ENCODE data around the gene TAC3. TPM values are rescaled to one million over a fixed set of nuclear protein-coding genes. Genes with fewer than 3 reads are reported as not detected.

TAC3 gene
- total RNA-seq, 1 experiment from 2014 or later: not detected

DNA sequence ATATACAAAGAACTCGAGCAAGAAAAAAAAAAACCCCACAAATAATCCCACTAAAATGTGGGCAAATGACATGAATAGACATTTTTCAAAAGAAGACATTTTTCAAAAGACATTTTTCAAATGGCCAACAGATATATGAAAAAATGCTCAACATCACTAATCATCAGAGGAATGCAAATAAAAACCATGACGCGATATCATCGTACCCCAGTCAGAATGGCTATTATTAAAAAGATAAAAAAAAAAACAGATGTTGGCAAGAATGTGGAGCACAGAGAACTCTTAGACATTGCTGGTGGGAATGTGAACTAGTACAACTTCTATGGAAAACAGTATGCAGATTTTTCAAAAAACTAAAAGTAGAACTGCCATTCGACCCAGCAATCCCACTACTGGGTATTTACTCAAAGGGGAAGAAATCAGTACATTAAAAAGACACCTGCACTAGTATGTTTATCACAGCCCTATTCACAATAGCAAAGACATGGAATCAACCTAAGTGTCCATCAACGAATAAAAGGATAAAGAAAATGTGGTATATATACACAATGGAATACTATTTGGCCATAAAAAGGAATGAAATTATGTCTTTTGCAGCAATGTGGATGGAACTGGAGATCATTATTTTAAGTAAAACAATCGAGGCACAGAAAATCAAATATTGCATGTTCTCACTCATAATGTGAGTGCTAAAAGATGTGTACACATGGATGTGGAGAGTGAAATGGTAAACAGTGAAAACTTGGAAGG lies 26.3 kb downstream of the TAC3 start:
- H3F3A ChIP-seq (ENCODE audit: low read length, unreplicated experiment): no peaks in the 10 kb centered on the region
- H3K4me2 ChIP-seq (ENCODE audit: low read length): no peak overlapping the region
- BruUV-seq (replicated peaks): no TSS peak
- CTCF ChIA-PET: no interaction called here
- H4K20me1 ChIP-seq (ENCODE audit: low read length): no peaks in the 10 kb centered on the region
- peaks cover 17% of the 10 kb centered on the region for H3K4me1 ChIP-seq (ENCODE audit: insufficient read depth, low read length)
- no peak overlapping the region for H2AFZ ChIP-seq (ENCODE audit: low read length)
- DNase-seq (no peak), ATAC-seq (no peak)
- no peak overlapping the region for H3K27ac ChIP-seq (ENCODE audit: low read length)
- H3K9me3 ChIP-seq (ENCODE audit: low read length): no peaks in the 10 kb centered on the region
- TF ChIP-seq EZH2 (IDR thresholded peaks at IDR 0.05; ENCODE audit: low read length, unreplicated experiment): no peak
- no peak for TF ChIP-seq EZH2phosphoT487 (IDR thresholded peaks at IDR 0.05; ENCODE audit: borderline replicate concordance, low read length)
- TF ChIP-seq, protein P1, sequence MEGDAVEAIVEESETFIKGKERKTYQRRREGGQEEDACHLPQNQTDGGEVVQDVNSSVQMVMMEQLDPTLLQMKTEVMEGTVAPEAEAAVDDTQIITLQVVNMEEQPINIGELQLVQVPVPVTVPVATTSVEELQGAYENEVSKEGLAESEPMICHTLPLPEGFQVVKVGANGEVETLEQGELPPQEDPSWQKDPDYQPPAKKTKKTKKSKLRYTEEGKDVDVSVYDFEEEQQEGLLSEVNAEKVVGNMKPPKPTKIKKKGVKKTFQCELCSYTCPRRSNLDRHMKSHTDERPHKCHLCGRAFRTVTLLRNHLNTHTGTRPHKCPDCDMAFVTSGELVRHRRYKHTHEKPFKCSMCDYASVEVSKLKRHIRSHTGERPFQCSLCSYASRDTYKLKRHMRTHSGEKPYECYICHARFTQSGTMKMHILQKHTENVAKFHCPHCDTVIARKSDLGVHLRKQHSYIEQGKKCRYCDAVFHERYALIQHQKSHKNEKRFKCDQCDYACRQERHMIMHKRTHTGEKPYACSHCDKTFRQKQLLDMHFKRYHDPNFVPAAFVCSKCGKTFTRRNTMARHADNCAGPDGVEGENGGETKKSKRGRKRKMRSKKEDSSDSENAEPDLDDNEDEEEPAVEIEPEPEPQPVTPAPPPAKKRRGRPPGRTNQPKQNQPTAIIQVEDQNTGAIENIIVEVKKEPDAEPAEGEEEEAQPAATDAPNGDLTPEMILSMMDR (conservative IDR thresholded peaks at IDR 0.05; ENCODE audit: low read depth, low read length): no peak
- no peaks in the 10 kb centered on the region for H3K9me2 ChIP-seq (replicated peaks; ENCODE audit: low read length)
- no peaks in the 10 kb centered on the region for H3K79me2 ChIP-seq (ENCODE audit: low read length)
- H3K27me3 ChIP-seq (ENCODE audit: low read length): no peaks in the 10 kb centered on the region
- intact Hi-C loops (cut with micrococcal nuclease): no loop called here
- no peak overlapping the region for H3K9ac ChIP-seq (ENCODE audit: low read length)
- H3K36me3 ChIP-seq (ENCODE audit: low read depth, low read length): no peaks in the 10 kb centered on the region
- POLR2A ChIA-PET (ENCODE audit: unreplicated experiment): no interaction called here
- H3K4me3 ChIP-seq (ENCODE audit: low read length): no peak overlapping the region

DNA sequence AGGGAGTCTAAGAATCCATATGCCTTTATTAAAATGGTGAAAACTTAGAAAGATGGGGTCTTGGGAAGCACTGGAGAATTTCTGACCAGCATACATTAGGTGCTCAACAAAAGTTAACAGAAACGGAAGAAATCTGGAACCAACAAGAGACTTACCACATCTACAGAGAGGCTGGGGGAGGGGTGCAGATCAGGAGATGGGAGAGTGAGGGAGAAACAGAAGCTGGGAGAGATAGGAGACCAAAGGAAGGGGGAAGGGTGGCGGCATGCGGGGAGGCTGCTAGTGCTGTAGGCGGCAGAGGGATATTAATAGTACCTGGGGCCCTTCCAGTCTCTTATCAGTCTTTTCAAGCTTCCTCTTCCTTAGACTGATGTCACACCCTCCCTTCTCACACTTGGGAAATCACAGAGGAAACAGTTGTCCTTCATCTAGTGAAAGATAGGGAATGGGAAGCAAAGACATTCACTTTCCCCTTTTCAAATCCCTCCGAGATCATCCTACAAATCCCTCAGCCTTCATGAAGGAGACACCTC lies 28.1 kb downstream of the TAC3 start:
- ChIA-PET CTCF (interaction anchor here (0.6 to 1.2 kb wide), 6 partner anchors 14 to 352 kb away, joined by 3 to 13 read pairs (median 4); partner anchors contain the start of gene HSD17B6), POLR2A (ENCODE audit: unreplicated experiment) (no interaction called here)
- H2AFZ ChIP-seq (ENCODE audit: low read length): no peak overlapping the region
- TF ChIP-seq EZH2phosphoT487 (IDR thresholded peaks at IDR 0.05; ENCODE audit: borderline replicate concordance, low read length): no peak
- no peak for TF ChIP-seq EZH2 (IDR thresholded peaks at IDR 0.05; ENCODE audit: low read length, unreplicated experiment)
- TF ChIP-seq, protein P1 (conservative IDR thresholded peaks at IDR 0.05; ENCODE audit: low read depth, low read length): no peak
- no peaks in the 10 kb centered on the region for H4K20me1 ChIP-seq (ENCODE audit: low read length)
- H3K36me3 ChIP-seq (ENCODE audit: low read depth, low read length): no peaks in the 10 kb centered on the region
- no peaks in the 10 kb centered on the region for H3K9me3 ChIP-seq (ENCODE audit: low read length)
- H3K27me3 ChIP-seq (ENCODE audit: low read length): no peaks in the 10 kb centered on the region
- intact Hi-C loops (cut with micrococcal nuclease): no loop called here
- no TSS peak for BruUV-seq (replicated peaks)
- H3F3A ChIP-seq (ENCODE audit: low read length, unreplicated experiment): no peaks in the 10 kb centered on the region
- H3K4me2 ChIP-seq (ENCODE audit: low read length): no peak overlapping the region
- peaks cover 17% of the 10 kb centered on the region for H3K4me1 ChIP-seq (ENCODE audit: insufficient read depth, low read length)
- DNase-seq (no peak), ATAC-seq (no peak)
- no peak overlapping the region for H3K27ac ChIP-seq (ENCODE audit: low read length)
- no peaks in the 10 kb centered on the region for H3K79me2 ChIP-seq (ENCODE audit: low read length)
- no peak overlapping the region for H3K9ac ChIP-seq (ENCODE audit: low read length)
- H3K9me2 ChIP-seq (replicated peaks; ENCODE audit: low read length): no peaks in the 10 kb centered on the region
- H3K4me3 ChIP-seq (ENCODE audit: low read length): no peak overlapping the region
